OCI-LY7 (cell line): ENCODE results near the gene SYNE3.

ENCODE experiments used
- EZH2phosphoT487 ChIP-seq: fragments of 200-600 bp; sonication (generic); IDR thresholded peaks from 2 replicates; pipeline ENCODE4 v1.6.1; 2018; ENCODE audit warnings: low read depth, borderline replicate concordance, mild to moderate bottlenecking, mixed run types, antibody characterized with exemption, low read length, moderate library complexity, mixed read lengths
- TF ChIP-seq, protein P1 (sequence below): fragments of 200-600 bp; sonication (generic); conservative IDR thresholded peaks from 2 replicates; pipeline ENCODE4 v1.5.1; 2014; ENCODE audit warnings: mild to moderate bottlenecking, antibody characterized with exemption, low read length, moderate library complexity, mixed read lengths

DNA sequence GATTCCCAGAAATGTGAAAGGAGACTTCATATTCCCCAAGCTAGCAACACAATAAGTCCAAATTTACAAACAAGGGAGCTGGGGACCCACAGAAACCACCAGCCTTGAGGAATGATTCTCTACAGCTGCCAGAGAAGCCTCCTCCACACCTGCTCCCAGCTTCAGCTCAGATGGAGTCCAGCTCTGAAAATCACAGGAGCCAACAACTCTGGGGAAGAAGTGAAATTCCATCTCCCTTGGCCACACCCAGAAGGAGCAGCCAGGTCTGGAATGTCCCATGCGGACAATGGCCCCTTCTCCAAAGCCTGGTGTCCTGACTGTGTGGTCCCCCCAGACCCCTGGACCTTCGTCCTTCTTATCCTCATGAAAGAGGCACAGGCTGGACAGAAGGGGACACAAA, 45.4 kb downstream of the SYNE3 start:
- TF ChIP-seq, protein P1, sequence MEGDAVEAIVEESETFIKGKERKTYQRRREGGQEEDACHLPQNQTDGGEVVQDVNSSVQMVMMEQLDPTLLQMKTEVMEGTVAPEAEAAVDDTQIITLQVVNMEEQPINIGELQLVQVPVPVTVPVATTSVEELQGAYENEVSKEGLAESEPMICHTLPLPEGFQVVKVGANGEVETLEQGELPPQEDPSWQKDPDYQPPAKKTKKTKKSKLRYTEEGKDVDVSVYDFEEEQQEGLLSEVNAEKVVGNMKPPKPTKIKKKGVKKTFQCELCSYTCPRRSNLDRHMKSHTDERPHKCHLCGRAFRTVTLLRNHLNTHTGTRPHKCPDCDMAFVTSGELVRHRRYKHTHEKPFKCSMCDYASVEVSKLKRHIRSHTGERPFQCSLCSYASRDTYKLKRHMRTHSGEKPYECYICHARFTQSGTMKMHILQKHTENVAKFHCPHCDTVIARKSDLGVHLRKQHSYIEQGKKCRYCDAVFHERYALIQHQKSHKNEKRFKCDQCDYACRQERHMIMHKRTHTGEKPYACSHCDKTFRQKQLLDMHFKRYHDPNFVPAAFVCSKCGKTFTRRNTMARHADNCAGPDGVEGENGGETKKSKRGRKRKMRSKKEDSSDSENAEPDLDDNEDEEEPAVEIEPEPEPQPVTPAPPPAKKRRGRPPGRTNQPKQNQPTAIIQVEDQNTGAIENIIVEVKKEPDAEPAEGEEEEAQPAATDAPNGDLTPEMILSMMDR, result no peak
- TF ChIP-seq EZH2phosphoT487, result no peak
